Measurements from ENCODE around the gene JAK3. TPM values are rescaled to one million over a fixed set of nuclear protein-coding genes. Genes with fewer than 3 reads are reported as not detected.
A peak's percentile ranks its signal among the peaks of the same experiment; 100 is the strongest.

The JAK3 gene
- total and polyA plus RNA-seq, 2 donors (not counting 3 experiments of a cell fraction or from before 2014, with no cell fraction given) = 3.1 to 3.8 TPM

DNA sequence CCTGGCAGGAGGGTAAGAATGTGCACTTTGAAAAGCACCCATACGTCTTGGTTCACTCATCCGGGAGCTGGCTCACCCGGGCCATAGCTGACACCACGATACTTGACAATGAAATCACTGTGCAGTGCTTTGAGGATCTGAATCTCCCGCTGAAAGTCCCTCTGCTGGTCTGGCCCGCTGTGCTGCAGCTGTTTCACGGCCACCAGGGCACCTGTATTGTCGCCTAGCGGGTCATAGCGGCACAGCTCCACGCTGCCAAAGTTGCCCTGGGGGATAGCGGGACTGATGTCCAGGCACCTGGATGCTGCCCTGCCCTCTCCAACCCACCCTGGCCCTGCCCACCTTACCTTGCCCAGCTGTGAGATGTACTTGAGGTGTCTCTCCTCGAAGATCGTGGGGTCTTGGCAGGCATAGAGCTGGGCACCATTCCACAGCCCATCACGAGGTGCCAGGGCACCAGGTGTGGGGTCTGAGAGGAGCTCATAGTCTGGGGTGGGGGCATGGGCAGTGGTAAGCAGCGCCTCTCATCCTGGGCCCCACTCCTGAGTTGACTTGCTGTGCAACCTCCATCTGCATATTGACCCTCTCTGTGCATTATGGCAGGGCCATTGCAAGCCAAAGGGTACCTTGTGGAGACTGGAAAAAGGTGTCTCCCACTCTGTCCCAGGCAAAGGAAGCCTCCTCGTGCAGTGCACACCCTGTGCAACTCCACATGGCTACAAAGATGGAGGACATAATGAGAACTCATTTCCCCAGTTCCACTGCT, 15.2 kb downstream of the JAK3 start:
- intact Hi-C loops (cut with micrococcal nuclease) = no loop called here
- FAIRE-seq (no peak), DNase-seq (ENCODE audit: low read depth, low spot score) (no peak)
- Histone ChIP-seq H3K4me2 (ENCODE audit: insufficient read depth, low read length) (no peak overlapping the region), H3K4me3 (replicated peaks in 1 of 3; ENCODE audit: insufficient read depth in 1 of 3, low read depth in 1 of 3, low read length in 3 of 3) (no peak overlapping the region), H3K9ac (replicated peaks; ENCODE audit: extremely low read depth, insufficient read depth, low read length) (no peak overlapping the region), H3K9me1 (replicated peaks; ENCODE audit: control insufficient read depth, extremely low read depth, insufficient read depth, low read length) (no peaks in the 10 kb centered on the region), H3K9me3 (replicated peaks; ENCODE audit: control insufficient read depth, insufficient read depth, low read length) (no peaks in the 10 kb centered on the region), H3K36me3 (ENCODE audit: control insufficient read depth in 2 of 2, extremely low read depth in 1 of 2, insufficient read depth in 2 of 2, low read length in 2 of 2) (no peaks in the 10 kb centered on the region), H2AFZ (ENCODE audit: low read depth, low read length) (no peak overlapping the region), H3K4me1 (ENCODE audit: control insufficient read depth, extremely low read depth, insufficient read depth, low read length) (peaks cover 11% of the 10 kb centered on the region), H3K79me2 (ENCODE audit: control insufficient read depth, insufficient read depth, low read length) (no peaks in the 10 kb centered on the region), H4K20me1 (replicated peaks; ENCODE audit: control insufficient read depth, extremely low read depth, insufficient read depth, low read length) (no peaks in the 10 kb centered on the region), H3K27me3 (ENCODE audit: control insufficient read depth in 2 of 2, insufficient read depth in 2 of 2, low read length in 2 of 2) (peaks cover 0 to 3% of the 10 kb centered on the region in 2 experiments), H3K27ac (ENCODE audit: insufficient read depth, low read depth, low read length) (no peak overlapping the region)
- no peak for TF ChIP-seq MYC (IDR thresholded peaks at IDR 0.05; ENCODE audit: low read depth, low read length)
- no peak for TF ChIP-seq POLR2AphosphoS5 (IDR thresholded peaks at IDR 0.05; ENCODE audit: insufficient read depth, low read depth, low read length)
- TF ChIP-seq GATA2 (IDR thresholded peaks at IDR 0.05; ENCODE audit: insufficient read depth, insufficient read length, low read depth, low read length) = no peak
- TF ChIP-seq FOS (IDR thresholded peaks at IDR 0.05; ENCODE audit: borderline replicate concordance, insufficient read depth, low read length) = no peak
- no peak for TF ChIP-seq JUN (IDR thresholded peaks at IDR 0.05; ENCODE audit: borderline replicate concordance, insufficient read depth, insufficient read length, low read depth)
- BruUV-seq (replicated peaks) = no TSS peak
- dilution Hi-C loops (cut with MboI; ENCODE audit: extremely low pct_ligation_motif_present, low sequenced_read_pairs) = no loop called here
- ChIA-PET CTCF (interaction anchor here (0.9 to 3.1 kb wide), 2 partner anchors 22 to 27 kb away, joined by 3 to 10 read pairs; partner anchors contain the start of gene RPL18A), POLR2A (interaction anchor here (1.1 kb wide), 1 partner anchor 27 kb away, joined by 3 read pairs; no protein-coding TSS in a partner anchor)

DNA sequence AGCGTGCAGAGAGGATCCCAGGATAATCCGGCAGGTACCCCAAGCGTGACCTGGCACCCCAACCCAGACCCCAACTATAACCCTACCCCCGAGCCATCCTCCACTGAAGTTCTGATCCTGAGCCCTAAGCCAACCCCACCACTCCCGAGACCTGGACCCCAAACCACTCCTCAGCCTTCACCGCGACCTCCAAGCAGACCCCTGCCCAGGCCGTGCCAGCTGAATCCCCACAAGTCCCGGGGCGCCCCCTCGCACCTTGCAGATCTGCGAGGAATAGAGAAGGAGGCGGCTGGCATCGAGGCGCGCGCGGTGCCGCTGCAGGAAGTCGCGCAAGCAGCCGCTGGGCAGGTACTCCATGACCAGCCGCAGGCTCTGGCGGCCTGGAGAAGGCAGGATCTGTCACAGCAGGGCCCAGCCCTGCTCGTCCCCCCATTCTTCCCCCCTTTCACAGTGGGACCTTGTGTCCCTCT, 16.3 kb downstream of the JAK3 start:
- Histone ChIP-seq H3K79me2 (ENCODE audit: control insufficient read depth, insufficient read depth, low read length) (no peaks in the 10 kb centered on the region), H3K9ac (replicated peaks; ENCODE audit: extremely low read depth, insufficient read depth, low read length) (no peak overlapping the region), H3K27ac (ENCODE audit: insufficient read depth, low read depth, low read length) (no peak overlapping the region), H3K27me3 (ENCODE audit: control insufficient read depth in 2 of 2, insufficient read depth in 2 of 2, low read length in 2 of 2) (peaks cover 0 to 3% of the 10 kb centered on the region in 2 experiments), H3K4me1 (ENCODE audit: control insufficient read depth, extremely low read depth, insufficient read depth, low read length) (peaks cover 13% of the 10 kb centered on the region), H3K4me3 (replicated peaks in 1 of 3; ENCODE audit: insufficient read depth in 1 of 3, low read depth in 1 of 3, low read length in 3 of 3) (no peak overlapping the region), H2AFZ (ENCODE audit: low read depth, low read length) (peak overlapping the region; percentile 77), H3K9me1 (replicated peaks; ENCODE audit: control insufficient read depth, extremely low read depth, insufficient read depth, low read length) (no peaks in the 10 kb centered on the region), H3K36me3 (ENCODE audit: control insufficient read depth in 2 of 2, extremely low read depth in 1 of 2, insufficient read depth in 2 of 2, low read length in 2 of 2) (no peaks in the 10 kb centered on the region), H3K4me2 (ENCODE audit: insufficient read depth, low read length) (no peak overlapping the region), H3K9me3 (replicated peaks; ENCODE audit: control insufficient read depth, insufficient read depth, low read length) (no peaks in the 10 kb centered on the region), H4K20me1 (replicated peaks; ENCODE audit: control insufficient read depth, extremely low read depth, insufficient read depth, low read length) (no peaks in the 10 kb centered on the region)
- intact Hi-C loops (cut with micrococcal nuclease) = no loop called here
- CTCF ChIA-PET = interaction anchor here (0.6 to 3.1 kb wide), 3 partner anchors 28 to 379 kb away, joined by 3 to 10 read pairs (median 3); partner anchors contain the start of gene RPL18A
- POLR2A ChIA-PET = interaction anchor here (1.1 to 1.3 kb wide), 2 partner anchors 28 kb away, joined by 3 to 4 read pairs; partner anchors contain the start of gene RPL18A
- dilution Hi-C loops (cut with MboI; ENCODE audit: extremely low pct_ligation_motif_present, low sequenced_read_pairs) = no loop called here
- no peak for DNase-seq (ENCODE audit: low read depth, low spot score)
- TF ChIP-seq FOS (IDR thresholded peaks at IDR 0.05; ENCODE audit: borderline replicate concordance, insufficient read depth, low read length) (no peak), POLR2AphosphoS5 (IDR thresholded peaks at IDR 0.05; ENCODE audit: insufficient read depth, low read depth, low read length) (no peak), EZH2 (IDR thresholded peaks at IDR 0.05; ENCODE audit: borderline replicate concordance, low read depth, low read length, severe bottlenecking) (peak; percentile 52), POLR2A (IDR thresholded peaks at IDR 0.05; ENCODE audit: low read depth, low read length) (no peak)
- TF ChIP-seq, protein P1, sequence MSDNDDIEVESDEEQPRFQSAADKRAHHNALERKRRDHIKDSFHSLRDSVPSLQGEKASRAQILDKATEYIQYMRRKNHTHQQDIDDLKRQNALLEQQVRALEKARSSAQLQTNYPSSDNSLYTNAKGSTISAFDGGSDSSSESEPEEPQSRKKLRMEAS (IDR thresholded peaks at IDR 0.05; ENCODE audit: insufficient read depth, insufficient read length) = no peak
- TF ChIP-seq, protein P2, sequence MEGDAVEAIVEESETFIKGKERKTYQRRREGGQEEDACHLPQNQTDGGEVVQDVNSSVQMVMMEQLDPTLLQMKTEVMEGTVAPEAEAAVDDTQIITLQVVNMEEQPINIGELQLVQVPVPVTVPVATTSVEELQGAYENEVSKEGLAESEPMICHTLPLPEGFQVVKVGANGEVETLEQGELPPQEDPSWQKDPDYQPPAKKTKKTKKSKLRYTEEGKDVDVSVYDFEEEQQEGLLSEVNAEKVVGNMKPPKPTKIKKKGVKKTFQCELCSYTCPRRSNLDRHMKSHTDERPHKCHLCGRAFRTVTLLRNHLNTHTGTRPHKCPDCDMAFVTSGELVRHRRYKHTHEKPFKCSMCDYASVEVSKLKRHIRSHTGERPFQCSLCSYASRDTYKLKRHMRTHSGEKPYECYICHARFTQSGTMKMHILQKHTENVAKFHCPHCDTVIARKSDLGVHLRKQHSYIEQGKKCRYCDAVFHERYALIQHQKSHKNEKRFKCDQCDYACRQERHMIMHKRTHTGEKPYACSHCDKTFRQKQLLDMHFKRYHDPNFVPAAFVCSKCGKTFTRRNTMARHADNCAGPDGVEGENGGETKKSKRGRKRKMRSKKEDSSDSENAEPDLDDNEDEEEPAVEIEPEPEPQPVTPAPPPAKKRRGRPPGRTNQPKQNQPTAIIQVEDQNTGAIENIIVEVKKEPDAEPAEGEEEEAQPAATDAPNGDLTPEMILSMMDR (IDR thresholded peaks at IDR 0.05; ENCODE audit: extremely low read depth in 1 of 2, insufficient read depth in 1 of 2, low read depth in 1 of 2, low read length in 2 of 2) = no peak
- FAIRE-seq = no peak
- no TSS peak for BruUV-seq (replicated peaks)

All from endothelial cell of umbilical vein (primary cell).